ENCODE data around the gene TMEM179.

The TMEM179 gene

GRCh38 chr14:104600141-104600643 is 4.4 kb downstream of the TMEM179 start:
- TF ChIP-seq CTCF (conservative IDR thresholded peaks at IDR 0.05; ENCODE audit: control insufficient read depth, insufficient read depth, low read depth, low read length): no peak
- no peak for DNase-seq (ENCODE audit: low read depth)
- no peak overlapping the region for H3K4me3 ChIP-seq (ENCODE audit: control insufficient read depth, low read depth, low read length)

- DNase-seq (ENCODE audit: low read depth): no peak
- no peak overlapping the region for H3K4me3 ChIP-seq (ENCODE audit: control insufficient read depth, low read depth, low read length)
- no peak for TF ChIP-seq CTCF (conservative IDR thresholded peaks at IDR 0.05; ENCODE audit: control insufficient read depth, insufficient read depth, low read depth, low read length)
Observed at GRCh38 chr14:104599446-104599845, 5.1 kb downstream of the TMEM179 start.

- TF ChIP-seq CTCF (conservative IDR thresholded peaks at IDR 0.05; ENCODE audit: control insufficient read depth, insufficient read depth, low read depth, low read length): no peak
- H3K4me3 ChIP-seq (ENCODE audit: control insufficient read depth, low read depth, low read length): no peak overlapping the region
- DNase-seq (ENCODE audit: low read depth): no peak
Observed at GRCh38 chr14:104598910-104599273, 5.7 kb downstream of the TMEM179 start.

- no peak for DNase-seq (ENCODE audit: low read depth)
- no peak overlapping the region for H3K4me3 ChIP-seq (ENCODE audit: control insufficient read depth, low read depth, low read length)
- TF ChIP-seq CTCF (conservative IDR thresholded peaks at IDR 0.05; ENCODE audit: control insufficient read depth, insufficient read depth, low read depth, low read length): no peak
Observed at GRCh38 chr14:104598039-104598909, 6.3 kb downstream of the TMEM179 start.

GRCh38 chr14:104597576-104597975 is 7.0 kb downstream of the TMEM179 start:
- no peak for DNase-seq (ENCODE audit: low read depth)
- no peak overlapping the region for H3K4me3 ChIP-seq (ENCODE audit: control insufficient read depth, low read depth, low read length)
- no peak for TF ChIP-seq CTCF (conservative IDR thresholded peaks at IDR 0.05; ENCODE audit: control insufficient read depth, insufficient read depth, low read depth, low read length)

GRCh38 chr14:104596927-104597351 is 7.6 kb downstream of the TMEM179 start:
- DNase-seq (ENCODE audit: low read depth): no peak
- TF ChIP-seq CTCF (conservative IDR thresholded peaks at IDR 0.05; ENCODE audit: control insufficient read depth, insufficient read depth, low read depth, low read length): no peak
- no peak overlapping the region for H3K4me3 ChIP-seq (ENCODE audit: control insufficient read depth, low read depth, low read length)

Measured in fibroblast of mammary gland (primary cell).